ENCODE results near the gene LAMC2. TPM values are rescaled to one million over a fixed set of nuclear protein-coding genes. Genes with fewer than 3 reads are reported as not detected.

The LAMC2 gene
- total and polyA plus RNA-seq, 4 experiments from 2014 or later: not detected

DNA sequence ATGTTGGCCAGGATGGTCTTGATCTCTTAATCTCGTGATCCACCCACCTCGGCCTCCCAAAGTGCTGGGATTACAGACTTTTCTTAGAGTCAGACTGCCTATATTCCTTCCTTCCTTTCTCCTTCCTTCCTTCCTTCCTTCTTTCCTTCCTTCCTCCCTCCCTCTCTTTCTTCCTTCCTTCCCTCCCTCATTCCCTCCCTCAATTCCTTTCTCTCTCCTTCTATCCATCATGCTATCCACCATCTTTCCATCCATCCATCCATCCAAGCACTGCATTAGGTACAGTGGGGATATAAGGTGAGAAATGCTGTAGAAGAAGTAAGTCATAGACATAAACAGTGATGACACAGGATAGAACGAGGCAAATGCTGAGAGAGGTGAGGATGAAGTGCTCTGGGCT is 13.2 kb downstream of the LAMC2 start:
- Histone ChIP-seq H3K27me3 (ENCODE audit: insufficient read depth, low read length) (no peaks in the 10 kb centered on the region), H3K36me3 (ENCODE audit: insufficient read depth, low read length) (no peaks in the 10 kb centered on the region), H3K4me3 (ENCODE audit: low read length in 2 of 2) (no peak overlapping the region), H3K9me3 (ENCODE audit: control insufficient read depth in 1 of 2, low read length in 2 of 2) (no peaks in the 10 kb centered on the region), H3K27ac (ENCODE audit: low read depth, low read length) (no peak overlapping the region), H3K4me1 (ENCODE audit: insufficient read depth, low read length) (peaks cover 10% of the 10 kb centered on the region)
- no peak for DNase-seq
- H3K4me1 Mint-ChIP-seq: peaks cover 11 to 15% (median 12%) of the 10 kb centered on the region in 4 donors
- peaks cover 6 to 14% of the 10 kb centered on the region in 2 donors for H3K27me3 Mint-ChIP-seq
- H3K27ac Mint-ChIP-seq: no peak overlapping the region
- no peaks in the 10 kb centered on the region for H3K36me3 Mint-ChIP-seq
- H3K9me3 Mint-ChIP-seq: peaks cover 0 to 2% (median 0%) of the 10 kb centered on the region in 8 donors
- ChIA-PET POLR2A (ENCODE audit: partially characterized antibody) (no interaction called here), CTCF (ENCODE audit: partially characterized antibody) (no interaction called here)
- no peak overlapping the region for H3K4me3 Mint-ChIP-seq
- intact Hi-C loops (cut with micrococcal nuclease): no loop called here

DNA sequence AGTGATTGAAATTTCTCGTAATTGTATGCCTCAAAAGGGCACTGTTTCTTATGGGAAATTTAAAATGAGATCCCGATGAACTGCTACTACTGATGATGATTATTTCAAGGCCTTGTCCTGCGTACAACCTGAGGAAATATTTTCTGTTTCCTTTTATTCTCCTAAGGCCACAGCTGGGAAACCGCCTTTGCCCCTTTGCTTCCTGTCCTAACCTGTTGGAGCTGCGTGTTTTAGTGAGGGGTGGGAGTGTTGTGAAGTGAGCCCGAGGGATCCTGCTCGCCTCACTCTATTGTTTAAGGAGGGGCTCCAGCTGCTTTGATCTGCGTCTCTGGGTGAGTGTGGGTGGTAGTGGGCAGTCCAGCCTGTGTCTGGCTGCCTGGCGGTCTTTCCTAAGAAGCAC is 14.4 kb downstream of the LAMC2 start:
- peaks cover 0 to 2% (median 0%) of the 10 kb centered on the region in 8 donors for H3K9me3 Mint-ChIP-seq
- intact Hi-C loops (cut with micrococcal nuclease): no loop called here
- Histone ChIP-seq H3K9me3 (ENCODE audit: control insufficient read depth in 1 of 2, low read length in 2 of 2) (no peaks in the 10 kb centered on the region), H3K27me3 (ENCODE audit: insufficient read depth, low read length) (no peaks in the 10 kb centered on the region), H3K4me1 (ENCODE audit: insufficient read depth, low read length) (peaks cover under 1% of the 10 kb centered on the region), H3K4me3 (ENCODE audit: low read length in 2 of 2) (no peak overlapping the region), H3K27ac (ENCODE audit: low read depth, low read length) (no peak overlapping the region), H3K36me3 (ENCODE audit: insufficient read depth, low read length) (no peaks in the 10 kb centered on the region)
- DNase-seq: no peak
- no peaks in the 10 kb centered on the region for H3K36me3 Mint-ChIP-seq
- POLR2A ChIA-PET (ENCODE audit: partially characterized antibody): no interaction called here
- CTCF ChIA-PET (ENCODE audit: partially characterized antibody): no interaction called here
- H3K4me3 Mint-ChIP-seq: no peak overlapping the region
- peaks cover 8 to 16% of the 10 kb centered on the region in 2 donors for H3K27me3 Mint-ChIP-seq
- H3K4me1 Mint-ChIP-seq: peaks cover 1 to 4% (median 1%) of the 10 kb centered on the region in 4 donors
- H3K27ac Mint-ChIP-seq: no peak overlapping the region

- Histone ChIP-seq H3K36me3 (ENCODE audit: insufficient read depth, low read length) (no peaks in the 10 kb centered on the region), H3K4me1 (ENCODE audit: insufficient read depth, low read length) (no peaks in the 10 kb centered on the region), H3K27ac (ENCODE audit: low read depth, low read length) (no peak overlapping the region), H3K9me3 (ENCODE audit: control insufficient read depth in 1 of 2, low read length in 2 of 2) (no peaks in the 10 kb centered on the region), H3K4me3 (ENCODE audit: low read length in 2 of 2) (no peak overlapping the region), H3K27me3 (ENCODE audit: insufficient read depth, low read length) (no peaks in the 10 kb centered on the region)
- no peaks in the 10 kb centered on the region for H3K4me1 Mint-ChIP-seq
- no peak overlapping the region for H3K27ac Mint-ChIP-seq
- DNase-seq: no peak
- intact Hi-C loops (cut with micrococcal nuclease): no loop called here
- H3K36me3 Mint-ChIP-seq: no peaks in the 10 kb centered on the region
- H3K27me3 Mint-ChIP-seq: peaks cover 9 to 16% of the 10 kb centered on the region in 2 donors
- no peaks in the 10 kb centered on the region for H3K9me3 Mint-ChIP-seq
- POLR2A ChIA-PET (ENCODE audit: partially characterized antibody): no interaction called here
- CTCF ChIA-PET (ENCODE audit: partially characterized antibody): no interaction called here
- no peak overlapping the region for H3K4me3 Mint-ChIP-seq
Observed at GRCh38 chr1:183203094-183203493, 17.0 kb downstream of the LAMC2 start.

DNA sequence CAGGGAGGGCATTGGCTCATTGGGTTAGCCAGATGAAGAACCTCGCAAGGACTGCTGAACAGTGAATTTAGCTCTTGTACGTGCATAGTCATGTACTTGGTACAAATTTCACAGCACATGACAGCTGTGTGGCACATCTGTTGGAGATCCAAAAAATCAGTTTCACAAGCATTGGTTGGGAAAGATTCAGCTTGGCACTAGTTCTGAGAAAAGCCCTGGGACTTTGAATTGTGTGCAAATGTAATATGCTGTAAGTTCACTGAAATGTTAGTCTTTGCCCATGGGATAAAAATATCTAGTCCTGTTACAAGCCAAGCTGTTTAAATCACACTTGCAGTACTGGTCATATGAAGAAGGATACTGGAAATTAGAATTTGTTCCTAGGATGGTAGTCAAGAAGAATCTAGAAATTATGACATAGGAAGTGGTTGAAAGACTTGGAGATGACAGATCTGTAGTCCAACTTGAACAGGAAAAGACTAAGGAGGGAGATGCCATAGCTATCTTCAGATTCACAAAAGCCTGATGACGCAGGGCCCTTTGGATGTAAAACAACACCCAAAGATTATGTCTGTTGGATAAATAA is 19.2 kb downstream of the LAMC2 start:
- intact Hi-C loops (cut with micrococcal nuclease): no loop called here
- Mint-ChIP-seq H3K36me3 (no peaks in the 10 kb centered on the region), H3K9me3 (no peaks in the 10 kb centered on the region), H3K4me3 (no peak overlapping the region), H3K4me1 (no peaks in the 10 kb centered on the region), H3K27me3 (peaks cover 14 to 17% of the 10 kb centered on the region in 2 donors), H3K27ac (no peak overlapping the region)
- Histone ChIP-seq H3K4me3 (ENCODE audit: low read length in 2 of 2) (no peak overlapping the region), H3K4me1 (ENCODE audit: insufficient read depth, low read length) (no peaks in the 10 kb centered on the region), H3K27me3 (ENCODE audit: insufficient read depth, low read length) (no peaks in the 10 kb centered on the region), H3K36me3 (ENCODE audit: insufficient read depth, low read length) (no peaks in the 10 kb centered on the region), H3K27ac (ENCODE audit: low read depth, low read length) (no peak overlapping the region), H3K9me3 (ENCODE audit: control insufficient read depth in 1 of 2, low read length in 2 of 2) (no peaks in the 10 kb centered on the region)
- DNase-seq: no peak
- ChIA-PET POLR2A (ENCODE audit: partially characterized antibody) (no interaction called here), CTCF (ENCODE audit: partially characterized antibody) (no interaction called here)

- no peaks in the 10 kb centered on the region for H3K36me3 ChIP-seq (ENCODE audit: insufficient read depth, low read length)
- intact Hi-C loops (cut with micrococcal nuclease): no loop called here
- no peaks in the 10 kb centered on the region for H3K4me1 Mint-ChIP-seq
- H3K9me3 ChIP-seq (ENCODE audit: control insufficient read depth in 1 of 2, low read length in 2 of 2): no peaks in the 10 kb centered on the region
- H3K27me3 ChIP-seq (ENCODE audit: insufficient read depth, low read length): no peaks in the 10 kb centered on the region
- no peak for DNase-seq
- H3K27ac Mint-ChIP-seq: no peak overlapping the region
- no peak overlapping the region for H3K4me3 ChIP-seq (ENCODE audit: low read length in 2 of 2)
- ChIA-PET CTCF (ENCODE audit: partially characterized antibody) (no interaction called here), POLR2A (ENCODE audit: partially characterized antibody) (no interaction called here)
- no peaks in the 10 kb centered on the region for H3K4me1 ChIP-seq (ENCODE audit: insufficient read depth, low read length)
- H3K27ac ChIP-seq (ENCODE audit: low read depth, low read length): no peak overlapping the region
- peaks cover 5 to 14% of the 10 kb centered on the region in 2 donors for H3K27me3 Mint-ChIP-seq
- H3K9me3 Mint-ChIP-seq: no peaks in the 10 kb centered on the region
- H3K36me3 Mint-ChIP-seq: no peaks in the 10 kb centered on the region
- no peak overlapping the region for H3K4me3 Mint-ChIP-seq
Observed at GRCh38 chr1:183206538-183207122, 20.6 kb downstream of the LAMC2 start.

DNA sequence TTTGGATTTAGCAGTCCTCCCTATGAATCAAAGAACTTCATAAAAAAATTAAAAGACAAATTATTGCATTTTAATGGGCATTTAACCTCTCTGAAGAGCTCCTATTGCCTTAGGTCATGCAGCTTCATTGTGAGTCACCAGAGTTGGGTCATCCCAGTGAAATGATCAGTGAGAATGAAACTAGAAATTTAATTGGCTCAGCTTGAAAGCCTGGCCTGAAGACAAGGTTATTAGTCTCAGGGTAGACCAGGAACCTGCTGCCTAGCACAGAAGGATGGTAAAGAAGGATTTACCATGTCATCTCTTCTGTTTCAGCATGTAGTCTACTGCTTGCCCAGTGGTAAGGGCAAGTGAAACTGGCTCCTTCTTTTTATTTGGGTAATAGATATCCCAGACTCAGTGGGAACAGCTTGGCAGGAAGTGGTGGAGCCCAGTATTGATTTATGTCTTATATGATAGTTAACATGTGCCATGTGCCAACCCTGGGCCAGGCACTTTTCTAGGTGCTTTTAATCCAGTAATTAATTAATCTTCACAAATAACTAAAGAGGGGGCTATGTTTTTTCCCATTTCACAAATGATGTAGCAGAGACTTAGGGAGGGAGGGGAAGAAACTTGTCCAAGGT is 23.6 kb downstream of the LAMC2 start:
- H3K9me3 Mint-ChIP-seq: no peaks in the 10 kb centered on the region
- H3K27me3 Mint-ChIP-seq: peaks cover 8 to 14% of the 10 kb centered on the region in 2 donors
- peak overlapping the region in 1 of 7 donors; percentile 4 for H3K27ac Mint-ChIP-seq
- Histone ChIP-seq H3K27ac (ENCODE audit: low read depth, low read length) (no peak overlapping the region), H3K27me3 (ENCODE audit: insufficient read depth, low read length) (no peaks in the 10 kb centered on the region), H3K4me3 (ENCODE audit: low read length in 2 of 2) (no peak overlapping the region), H3K36me3 (ENCODE audit: insufficient read depth, low read length) (no peaks in the 10 kb centered on the region), H3K4me1 (ENCODE audit: insufficient read depth, low read length) (no peaks in the 10 kb centered on the region), H3K9me3 (ENCODE audit: control insufficient read depth in 1 of 2, low read length in 2 of 2) (no peaks in the 10 kb centered on the region)
- H3K4me3 Mint-ChIP-seq: no peak overlapping the region
- no peaks in the 10 kb centered on the region for H3K36me3 Mint-ChIP-seq
- intact Hi-C loops (cut with micrococcal nuclease): no loop called here
- DNase-seq: no peak
- ChIA-PET CTCF (ENCODE audit: partially characterized antibody) (no interaction called here), POLR2A (ENCODE audit: partially characterized antibody) (no interaction called here)
- H3K4me1 Mint-ChIP-seq: no peaks in the 10 kb centered on the region

DNA sequence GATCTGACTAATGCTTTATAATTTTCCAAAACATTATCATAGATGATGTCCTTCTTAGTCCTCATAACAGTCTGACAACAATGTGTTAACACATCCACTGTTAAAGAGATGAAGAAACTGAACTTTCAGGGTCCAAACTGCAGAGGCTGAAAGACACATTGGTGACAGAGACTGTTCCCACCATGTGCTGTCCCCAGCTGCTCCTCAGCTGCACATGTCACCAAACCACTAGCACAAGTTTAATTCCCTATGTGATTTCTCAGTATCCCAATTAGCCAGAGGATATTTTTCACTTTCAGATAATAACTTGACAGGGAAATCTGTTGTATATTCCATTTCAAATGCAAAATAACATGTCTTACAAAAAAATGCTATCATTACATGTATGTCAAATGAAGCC is 24.6 kb downstream of the LAMC2 start:
- H3K27me3 ChIP-seq (ENCODE audit: insufficient read depth, low read length): no peaks in the 10 kb centered on the region
- no peaks in the 10 kb centered on the region for H3K36me3 ChIP-seq (ENCODE audit: insufficient read depth, low read length)
- Mint-ChIP-seq H3K36me3 (no peaks in the 10 kb centered on the region), H3K9me3 (no peaks in the 10 kb centered on the region), H3K4me1 (no peaks in the 10 kb centered on the region), H3K27me3 (peaks cover 6 to 12% of the 10 kb centered on the region in 2 donors), H3K27ac (no peak overlapping the region), H3K4me3 (no peak overlapping the region)
- DNase-seq: no peak
- H3K4me3 ChIP-seq (ENCODE audit: low read length in 2 of 2): no peak overlapping the region
- ChIA-PET CTCF (ENCODE audit: partially characterized antibody) (no interaction called here), POLR2A (ENCODE audit: partially characterized antibody) (no interaction called here)
- H3K27ac ChIP-seq (ENCODE audit: low read depth, low read length): no peak overlapping the region
- H3K9me3 ChIP-seq (ENCODE audit: control insufficient read depth in 1 of 2, low read length in 2 of 2): no peaks in the 10 kb centered on the region
- intact Hi-C loops (cut with micrococcal nuclease): no loop called here
- no peaks in the 10 kb centered on the region for H3K4me1 ChIP-seq (ENCODE audit: insufficient read depth, low read length)

Data from CD4-positive, alpha-beta memory T cell (primary cell).